Suprapubic skin (tissue), 4 donors: ENCODE data around the gene LMF2. TPM values are rescaled to one million over a fixed set of nuclear protein-coding genes. Genes with fewer than 3 reads are reported as not detected.

Source experiments
- DNase-seq, 2 donors: peaks; one replicate each; pipeline ENCODE4 v3.0.0-alpha.2; 2019; ENCODE audit warnings: low spot score in 2 of 2
- H3K27ac ChIP-seq: fragments of 200-600 bp; sonication (generic); one replicate; pipeline ENCODE4 v1.5.1; 2019
- H3K27me3 ChIP-seq: fragments of 200-600 bp; sonication (generic); one replicate; pipeline ENCODE4 v1.5.1; 2019
- H3K36me3 ChIP-seq: fragments of 200-600 bp; sonication (generic); one replicate; pipeline ENCODE4 v1.5.1; 2019
- H3K4me1 ChIP-seq: fragments of 200-600 bp; sonication (generic); one replicate; pipeline ENCODE4 v1.5.1; 2019
- H3K4me3 ChIP-seq: fragments of 200-600 bp; sonication (generic); one replicate; pipeline ENCODE4 v1.5.1; 2019; ENCODE audit warnings: mild to moderate bottlenecking
- H3K9me3 ChIP-seq: fragments of 200-600 bp; sonication (generic); one replicate; pipeline ENCODE4 v1.5.1; 2019
- CTCF ChIP-seq, 2 donors: fragments of 200-600 bp in 1 of 2; fragments of 450-650 bp in 1 of 2; sonication (generic) in 1 of 2; IDR thresholded peaks; one replicate each; pipeline ENCODE4 v1.5.1; 2016 to 2019; ENCODE audit warnings: antibody characterized with exemption in 2 of 2, mild to moderate bottlenecking in 1 of 2, moderate library complexity in 1 of 2
- EP300 ChIP-seq: sonication (generic); formaldehyde crosslinking; IDR thresholded peaks from one replicate; pipeline ENCODE4 v1.6.1; 2017; ENCODE audit warnings: antibody characterized with exemption
- POLR2A ChIP-seq, 2 donors: fragments of 450-650 bp; IDR thresholded peaks; one replicate each; pipeline ENCODE4 v1.6.1; 2017; ENCODE audit warnings: antibody characterized with exemption in 2 of 2, mild to moderate bottlenecking in 2 of 2, moderate library complexity in 2 of 2
- POLR2AphosphoS5 ChIP-seq, 3 donors: sonication (generic); formaldehyde crosslinking; IDR thresholded peaks; one replicate each; pipeline ENCODE4 v1.6.1; 2017; ENCODE audit warnings: antibody characterized with exemption in 3 of 3
- whole genome bisulfite sequencing: methylation state at CpG from one replicate; pipeline ENCODE4 v1.1.5; 2018; 5-methylcytosine and 5-hydroxymethylcytosine counted together
- total RNA-seq, 4 donors: library from RNA; depleted of rRNA; stranded (reverse); fragments of >200 nt; gene quantifications; one replicate each; pipeline ENCODE4 v1.1.0, GENCODE V29; 2016

LMF2 gene
- total RNA-seq, 4 donors from 2014 or later = 28.9 to 65.6 (median 44.7) TPM

- WGBS = 78% methylated on average over 10 of the region's 68 CpGs
- Histone ChIP-seq H3K27ac (no peak overlapping the region), H3K27me3 (peaks cover 34% of the 10 kb centered on the region), H3K4me3 (peak overlapping the region; percentile 39), H3K36me3 (no peaks in the 10 kb centered on the region), H3K9me3 (no peaks in the 10 kb centered on the region), H3K4me1 (peaks cover 37% of the 10 kb centered on the region)
- DNase-seq = no peak
- TF ChIP-seq POLR2AphosphoS5 (IDR thresholded peaks at IDR 0.05) = no peak
- TF ChIP-seq CTCF (IDR thresholded peaks at IDR 0.05) = no peak
These were observed 41.7 kb upstream of the LMF2 start for GRCh38 chr22:50548921-50549790.

GRCh38 chr22:50548040-50548920, 40.8 kb upstream of the LMF2 start:
- Histone ChIP-seq H3K36me3 (no peaks in the 10 kb centered on the region), H3K4me1 (peaks cover 43% of the 10 kb centered on the region), H3K9me3 (no peaks in the 10 kb centered on the region), H3K4me3 (peak overlapping the region; percentile 39), H3K27ac (no peak overlapping the region), H3K27me3 (peaks cover 34% of the 10 kb centered on the region)
- TF ChIP-seq POLR2A (IDR thresholded peaks at IDR 0.05) (no peak), EP300 (no peak), POLR2AphosphoS5 (IDR thresholded peaks at IDR 0.05) (no peak), CTCF (IDR thresholded peaks at IDR 0.05) (no peak)
- WGBS = 33% methylated on average over 17 of the region's 56 CpGs
- DNase-seq = peak in 1 of 2 donors; percentile 79

GRCh38 chr22:50547263-50547985, 39.9 kb upstream of the LMF2 start:
- Histone ChIP-seq H3K36me3 (no peaks in the 10 kb centered on the region), H3K4me3 (peak overlapping the region; percentile 17), H3K27me3 (peaks cover 34% of the 10 kb centered on the region), H3K9me3 (no peaks in the 10 kb centered on the region), H3K27ac (no peak overlapping the region), H3K4me1 (peaks cover 43% of the 10 kb centered on the region)
- no peak for TF ChIP-seq POLR2A (IDR thresholded peaks at IDR 0.05)
- TF ChIP-seq POLR2AphosphoS5 (IDR thresholded peaks at IDR 0.05) = no peak
- TF ChIP-seq EP300 = no peak
- no peak for TF ChIP-seq CTCF (IDR thresholded peaks at IDR 0.05)
- DNase-seq = no peak
- WGBS = 49% methylated on average over 16 of the region's 35 CpGs

DNA sequence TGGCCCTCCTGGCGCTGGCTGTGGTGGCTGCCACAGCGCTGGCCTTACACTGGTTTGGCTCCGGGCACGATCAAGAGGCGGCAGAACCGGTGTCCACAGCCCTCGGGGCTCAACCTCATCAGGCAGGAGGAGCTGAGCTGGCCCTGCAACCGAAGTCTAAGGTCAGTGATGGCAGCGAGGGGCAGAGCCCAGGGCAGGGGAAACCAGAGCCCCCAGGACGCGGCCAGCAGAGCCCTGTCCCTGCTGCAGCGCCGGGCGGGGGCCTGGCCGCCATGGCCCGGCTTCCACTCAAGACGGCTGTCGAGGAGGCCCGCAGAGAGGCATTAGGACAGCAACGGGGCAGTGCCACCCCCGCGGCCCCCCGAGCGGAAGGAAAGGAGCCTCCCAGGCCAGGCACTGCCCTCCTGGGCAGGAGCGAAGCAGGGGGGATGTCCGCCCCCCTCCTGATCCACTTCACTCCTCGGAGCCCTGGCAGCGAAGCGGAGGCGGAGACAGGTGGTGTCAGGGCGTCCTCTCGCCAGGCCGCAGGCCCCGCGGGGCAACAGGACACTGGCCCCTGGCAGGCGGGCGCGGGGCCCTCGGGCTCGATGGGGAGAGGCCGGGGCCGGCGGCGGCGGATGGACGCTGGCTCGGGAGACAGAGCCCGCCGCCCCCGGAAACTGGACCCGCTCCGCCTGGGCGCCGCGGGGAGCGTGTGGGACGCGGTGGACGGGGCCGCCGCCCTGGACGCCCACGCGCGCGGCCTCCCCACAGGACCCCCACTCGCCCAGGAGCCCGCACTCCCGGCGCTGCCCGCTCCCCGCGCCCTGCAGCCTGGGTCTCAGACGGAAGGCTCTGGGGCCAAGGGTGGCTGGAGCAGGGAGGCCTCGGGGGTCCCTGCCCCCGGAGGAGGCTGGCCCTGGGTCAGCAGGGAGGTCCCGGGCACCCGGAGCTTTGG, 39.1 kb upstream of the LMF2 start:
- H3K9me3 ChIP-seq = no peaks in the 10 kb centered on the region
- peaks cover 49% of the 10 kb centered on the region for H3K4me1 ChIP-seq
- H3K27ac ChIP-seq = no peak overlapping the region
- peak overlapping the region; percentile 17 for H3K4me3 ChIP-seq
- no peak for DNase-seq
- no peaks in the 10 kb centered on the region for H3K36me3 ChIP-seq
- TF ChIP-seq EP300 (no peak), POLR2A (IDR thresholded peaks at IDR 0.05) (no peak), POLR2AphosphoS5 (IDR thresholded peaks at IDR 0.05) (no peak), CTCF (IDR thresholded peaks at IDR 0.05) (no peak)
- 52% methylated on average over 17 of the region's 78 CpGs for WGBS
- peaks cover 34% of the 10 kb centered on the region for H3K27me3 ChIP-seq
